Pancreas (tissue), 10 donors: ENCODE results near the gene CYP2S1. TPM values are rescaled to one million over a fixed set of nuclear protein-coding genes. Genes with fewer than 3 reads are reported as not detected.

Experiments
- ATAC-seq, 4 donors: fragments of 200-7000 bp; cut with Tn5 transposase; one replicate each; pipeline versions ENCODE4 v1.8.0 to v1.9.1; 2020; ENCODE audit warnings: mild to moderate bottlenecking in 4 of 4, moderate library complexity in 4 of 4
- DNase-seq, 6 donors: peaks; one replicate each; pipeline ENCODE4 v3.0.0-alpha.2; 2020
- FAIRE-seq: peaks from 2 replicates; lab custom pipeline; 2012; peaks lifted over from hg19 to GRCh38; lab: Jason Lieb, UNC
- H3K27ac ChIP-seq, 4 donors: fragments of 200-600 bp; sonication (generic); 1 replicate in 3 of 4; 2 replicates in 1 of 4; pipeline versions ENCODE4 v1.5.0 to v1.8.0; 2020
- H3K27me3 ChIP-seq, 4 donors: fragments of 200-600 bp; one replicate each; pipeline ENCODE4 v1.8.0; 2021
- H3K36me3 ChIP-seq, 3 donors: fragments of 200-600 bp; sonication (generic) in 1 of 3; one replicate each; pipeline versions ENCODE4 v1.5.0 to v1.8.0; 2020 to 2021
- H3K4me1 ChIP-seq, 3 donors: fragments of 200-600 bp; one replicate each; pipeline ENCODE4 v1.8.0; 2021
- H3K4me3 ChIP-seq, 4 donors: fragments of 200-600 bp; sonication (generic) in 2 of 4; one replicate each; pipeline versions ENCODE4 v1.5.0 to v1.8.0; 2020 to 2021
- H3K9me3 ChIP-seq, 4 donors: fragments of 200-600 bp; one replicate each; pipeline ENCODE4 v1.8.0; 2021
- CTCF ChIP-seq, 4 donors: fragments of 200-600 bp; sonication (generic) in 3 of 4; IDR thresholded peaks; one replicate each; pipeline versions ENCODE4 v1.5.0 to v1.8.0; 2021; ENCODE audit warnings: antibody characterized with exemption in 4 of 4
- WGBS, 2 donors: extraction: QIAGEN DNeasy Blood & Tissue Kit; methylation state at CpG; one replicate each; pipeline ENCODE4 v1.1.7; 2013; 5-methylcytosine and 5-hydroxymethylcytosine counted together
- intact Hi-C, 3 donors: fragments of 100-400 bp; cut with DNase I; formaldehyde crosslinking; loops; one replicate each; pipeline versions ENCODE4 v1.11.1 to v1.14.2; 2022
- polyA plus RNA-seq, 2 donors: library from polyadenylated mRNA; stranded (reverse); fragments of 200-250 nt; gene quantifications; one replicate each; pipeline ENCODE4 v1.2.3, GENCODE V29; 2013
- total RNA-seq, 6 donors: library from RNA; stranded (reverse); fragmentation: NEBNext Ultra II Directional in 4 of 6; extraction: Animal tissue kit (Norgen Biotek cat#: 25700) in 4 of 6; gene quantifications; one replicate each; pipeline versions ENCODE4 v1.2.1 to v1.2.4, GENCODE V29; 2021 to 2023
- donor health status: healthy with polysubstance abuse.
- donor health status: DM: no; HTN: no; CAD: no; lungs with moderate emphysema.
- donor health status: DM: no; HTN: no; CAD: no.
- donor health status: control.
- donor health status: control.
- donor health status: Bipolar disorder and iron deficiency.
- donor health status: DM: yes; HTN: yes; CAD: no.
- donor health status: DM: no; HTN: no; CAD: no.
- donor health status: DM: no; HTN: no; CAD: no.
- donor health status: DM: yes; HTN: yes; CAD: no.

Gene CYP2S1
- total and polyA plus RNA-seq, 8 donors: 0.09 to 2.6 (median 0.43) TPM

- TF ChIP-seq CTCF (IDR thresholded peaks at IDR 0.05): no peak
- H3K36me3 ChIP-seq: no peaks in the 10 kb centered on the region
- ATAC-seq (no peak), DNase-seq (no peak), FAIRE-seq (no peak)
- 62 to 71% methylated on average over 8 of the region's 8 CpGs for WGBS, 2 donors
- no peaks in the 10 kb centered on the region for H3K4me1 ChIP-seq
- H3K9me3 ChIP-seq: no peaks in the 10 kb centered on the region
- no peaks in the 10 kb centered on the region for H3K27me3 ChIP-seq
- intact Hi-C loops: no loop called here
- no peak overlapping the region for H3K27ac ChIP-seq
- H3K4me3 ChIP-seq: no peak overlapping the region
These were observed 41.6 kb downstream of the CYP2S1 start for GRCh38 chr19:41234512-41235168.

- FAIRE-seq (no peak), ATAC-seq (no peak), DNase-seq (no peak)
- intact Hi-C loops: no loop called here
- 63% methylated on average over 4 of the region's 4 CpGs for WGBS, 2 donors
- no peak for TF ChIP-seq CTCF (IDR thresholded peaks at IDR 0.05)
- no peaks in the 10 kb centered on the region for H3K36me3 ChIP-seq
- no peaks in the 10 kb centered on the region for H3K27me3 ChIP-seq
- no peaks in the 10 kb centered on the region for H3K9me3 ChIP-seq
- no peak overlapping the region for H3K4me3 ChIP-seq
- H3K27ac ChIP-seq: no peak overlapping the region
- H3K4me1 ChIP-seq: no peaks in the 10 kb centered on the region
These were observed 42.5 kb downstream of the CYP2S1 start for GRCh38 chr19:41235480-41235879.

DNA sequence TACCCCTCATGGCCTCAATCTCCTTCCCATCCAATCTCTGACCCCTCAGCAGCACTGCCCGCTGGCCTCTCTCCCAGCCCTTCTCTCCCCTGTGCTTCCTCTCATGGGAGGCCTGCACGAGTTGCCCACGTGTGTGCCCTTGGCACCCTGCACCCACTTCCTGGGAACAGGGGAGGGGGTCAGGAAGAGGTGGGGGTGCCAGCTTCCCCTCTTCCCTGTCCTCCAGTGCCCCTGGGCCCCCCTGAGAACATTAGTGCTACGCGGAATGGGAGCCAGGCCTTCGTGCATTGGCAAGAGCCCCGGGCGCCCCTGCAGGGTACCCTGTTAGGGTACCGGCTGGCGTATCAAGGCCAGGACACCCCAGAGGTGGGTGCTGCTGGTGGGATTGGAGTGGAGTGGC lies 45.2 kb downstream of the CYP2S1 start:
- Histone ChIP-seq H3K27me3 (no peaks in the 10 kb centered on the region), H3K4me3 (no peak overlapping the region), H3K27ac (no peak overlapping the region), H3K4me1 (no peaks in the 10 kb centered on the region), H3K9me3 (no peaks in the 10 kb centered on the region), H3K36me3 (no peaks in the 10 kb centered on the region)
- intact Hi-C loops: no loop called here
- no peak for DNase-seq
- WGBS, 2 donors: 74 to 88% methylated on average over 8 to 10 of the region's 10 CpGs
- no peak for TF ChIP-seq CTCF (IDR thresholded peaks at IDR 0.05)
- ATAC-seq: no peak
- no peak for FAIRE-seq

DNA sequence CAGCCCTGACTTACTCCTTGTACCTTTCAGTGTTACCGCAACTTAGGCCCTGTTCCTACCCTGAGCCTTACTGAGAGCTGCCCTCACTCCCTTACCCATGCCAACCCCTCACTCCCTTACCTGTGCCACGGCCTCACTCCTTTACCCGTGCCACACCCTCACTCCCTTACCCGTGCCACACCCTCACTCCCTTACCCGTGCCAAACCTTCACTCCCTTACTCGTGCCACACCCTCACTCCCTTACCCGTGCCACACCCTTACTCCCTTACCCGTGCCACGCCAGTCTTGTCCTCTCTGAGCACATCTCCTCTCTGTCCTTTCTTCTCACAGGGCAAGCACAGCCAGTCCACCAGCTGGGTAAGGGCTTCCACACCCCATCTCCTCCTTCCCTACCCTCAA lies 46.3 kb downstream of the CYP2S1 start:
- intact Hi-C loops: no loop called here
- TF ChIP-seq CTCF (IDR thresholded peaks at IDR 0.05): no peak
- no peak for ATAC-seq
- Histone ChIP-seq H3K4me3 (no peak overlapping the region), H3K27ac (no peak overlapping the region), H3K36me3 (no peaks in the 10 kb centered on the region), H3K9me3 (no peaks in the 10 kb centered on the region), H3K27me3 (no peaks in the 10 kb centered on the region), H3K4me1 (no peaks in the 10 kb centered on the region)
- DNase-seq: no peak
- no peak for FAIRE-seq
- 66 to 87% methylated on average over 9 of the region's 9 CpGs for WGBS, 2 donors

GRCh38 chr19:41239961-41240574 lies 47.0 kb downstream of the CYP2S1 start:
- DNase-seq (no peak), FAIRE-seq (no peak), ATAC-seq (no peak)
- intact Hi-C loops: no loop called here
- Histone ChIP-seq H3K4me3 (no peak overlapping the region), H3K27me3 (no peaks in the 10 kb centered on the region), H3K4me1 (no peaks in the 10 kb centered on the region), H3K9me3 (no peaks in the 10 kb centered on the region), H3K36me3 (no peaks in the 10 kb centered on the region), H3K27ac (no peak overlapping the region)
- 61 to 89% methylated on average over 2 of the region's 2 CpGs for WGBS, 2 donors
- no peak for TF ChIP-seq CTCF (IDR thresholded peaks at IDR 0.05)
